ENCODE measurements around the gene EBF3. TPM values are rescaled to one million over a fixed set of nuclear protein-coding genes. Genes with fewer than 3 reads are reported as not detected.

Gene EBF3
- total RNA-seq, 1 donor from 2014 or later, result 44.4 TPM

- DNase-seq, result peak; percentile 42
Measured at GRCh38 chr10:129852829-129853561, 111.1 kb downstream of the EBF3 start.

DNA sequence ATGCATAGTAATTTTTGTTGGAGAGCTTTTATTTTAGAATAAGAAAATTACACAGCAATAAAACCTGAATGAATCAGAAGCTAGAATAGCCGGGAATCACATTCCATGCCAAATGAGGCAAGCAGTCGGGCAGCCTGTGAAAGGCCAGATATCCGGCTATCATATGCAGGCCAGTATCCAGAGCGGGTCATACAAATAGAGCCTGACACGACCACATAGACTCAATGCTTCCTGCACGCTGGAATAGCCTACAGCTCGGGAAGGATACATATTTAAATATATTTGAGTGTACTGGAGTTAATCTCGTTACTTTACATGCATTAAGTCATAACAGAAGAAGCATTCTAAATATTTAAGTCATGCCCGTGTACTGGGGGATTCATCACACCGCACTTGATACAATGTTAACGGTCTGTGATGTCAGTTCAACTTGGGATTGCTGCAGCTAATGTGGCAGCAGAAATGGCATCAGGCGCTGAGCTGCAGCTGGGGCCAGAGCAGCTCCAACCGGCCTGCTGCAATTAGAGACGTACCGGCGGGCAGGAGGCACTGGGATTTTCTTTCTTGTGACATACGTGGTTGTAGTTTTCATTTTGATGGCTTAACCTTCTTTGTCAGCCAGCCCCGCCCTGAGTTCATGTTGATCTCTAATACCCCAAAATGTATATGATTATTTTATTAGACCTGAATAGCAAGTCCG, 112.0 kb downstream of the EBF3 start:
- peak; percentile 33 for DNase-seq

DNA sequence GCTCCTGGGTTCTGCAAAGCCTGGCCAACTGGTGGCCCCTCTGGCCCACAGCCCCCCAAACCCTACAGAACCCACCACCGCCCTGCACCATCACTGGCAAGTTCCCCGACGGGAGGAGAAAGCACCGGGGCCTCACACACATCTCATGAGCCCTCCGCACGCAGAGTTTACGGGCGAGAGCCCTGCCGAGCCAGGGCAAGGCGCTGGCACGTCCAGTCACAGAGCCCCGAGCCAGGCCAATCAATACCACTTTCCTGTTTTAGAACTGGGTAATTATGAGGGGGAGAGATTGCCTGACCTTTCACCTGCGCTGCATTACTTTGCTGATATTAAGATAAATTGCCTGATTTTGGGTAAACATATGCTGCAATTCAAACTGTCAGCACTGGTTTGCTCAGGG, 113.3 kb downstream of the EBF3 start:
- DNase-seq, result no peak

- DNase-seq, result peak; percentile 61
Measured at GRCh38 chr10:129850316-129850715, 113.8 kb downstream of the EBF3 start.

DNA sequence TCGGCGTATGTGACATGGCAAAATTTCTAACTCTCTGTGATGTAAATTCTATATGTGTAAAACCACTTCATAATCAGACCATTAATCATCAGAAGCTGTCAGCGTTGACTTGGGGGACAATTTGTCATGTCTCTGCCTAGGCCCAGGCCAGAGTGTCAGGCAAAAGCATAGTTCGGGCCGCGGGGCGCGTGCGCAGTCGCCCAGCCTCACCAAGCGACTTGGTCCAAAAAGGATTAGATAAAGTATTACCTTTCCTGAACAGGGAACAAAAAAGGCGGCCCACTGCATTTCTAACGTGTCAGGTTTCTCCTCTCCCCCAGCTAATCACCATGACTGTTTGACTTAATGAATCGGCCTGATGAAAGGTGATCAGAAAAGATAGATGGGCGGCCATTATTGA, 114.2 kb downstream of the EBF3 start:
- DNase-seq, result no peak

DNA sequence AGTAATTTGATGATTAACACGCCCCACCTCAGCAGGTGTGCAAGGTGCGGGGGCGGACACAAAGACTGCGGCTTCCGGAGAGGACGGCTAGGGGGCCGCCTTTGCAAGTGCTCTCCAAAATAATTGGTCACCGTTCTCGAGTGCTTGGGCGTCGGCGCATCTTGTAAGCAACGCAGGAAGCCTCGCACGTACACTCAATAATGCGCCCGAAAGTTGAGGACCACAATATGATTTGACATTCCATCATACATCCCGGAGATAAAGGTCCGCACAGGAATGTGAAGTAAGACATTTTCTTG, 114.7 kb downstream of the EBF3 start:
- DNase-seq, result no peak

GRCh38 chr10:129848696-129849451, 115.2 kb downstream of the EBF3 start:
- DNase-seq, result no peak

- DNase-seq, result no peak
Measured at GRCh38 chr10:129847741-129848483, 116.2 kb downstream of the EBF3 start.

DNA sequence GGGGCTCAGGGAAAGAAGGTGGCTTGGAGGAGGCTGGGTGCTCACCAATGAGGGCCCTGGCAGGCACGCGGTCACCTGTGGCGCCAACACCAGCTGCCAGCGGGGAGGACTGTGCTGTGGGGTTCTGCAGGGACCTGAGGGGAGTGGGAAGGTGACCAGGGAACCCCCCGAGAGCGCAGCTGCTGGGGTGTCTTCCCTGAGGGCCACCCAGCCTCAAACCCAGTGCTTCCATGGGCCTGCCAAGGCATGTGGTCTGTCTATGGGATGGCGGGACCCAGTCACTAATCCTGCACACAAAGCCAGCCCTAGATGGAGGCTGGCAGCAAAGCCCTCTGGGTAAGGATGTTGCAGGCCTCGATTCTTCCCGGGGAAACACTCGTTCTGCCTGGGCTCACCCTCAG, 117.1 kb downstream of the EBF3 start:
- DNase-seq, result no peak

DNA sequence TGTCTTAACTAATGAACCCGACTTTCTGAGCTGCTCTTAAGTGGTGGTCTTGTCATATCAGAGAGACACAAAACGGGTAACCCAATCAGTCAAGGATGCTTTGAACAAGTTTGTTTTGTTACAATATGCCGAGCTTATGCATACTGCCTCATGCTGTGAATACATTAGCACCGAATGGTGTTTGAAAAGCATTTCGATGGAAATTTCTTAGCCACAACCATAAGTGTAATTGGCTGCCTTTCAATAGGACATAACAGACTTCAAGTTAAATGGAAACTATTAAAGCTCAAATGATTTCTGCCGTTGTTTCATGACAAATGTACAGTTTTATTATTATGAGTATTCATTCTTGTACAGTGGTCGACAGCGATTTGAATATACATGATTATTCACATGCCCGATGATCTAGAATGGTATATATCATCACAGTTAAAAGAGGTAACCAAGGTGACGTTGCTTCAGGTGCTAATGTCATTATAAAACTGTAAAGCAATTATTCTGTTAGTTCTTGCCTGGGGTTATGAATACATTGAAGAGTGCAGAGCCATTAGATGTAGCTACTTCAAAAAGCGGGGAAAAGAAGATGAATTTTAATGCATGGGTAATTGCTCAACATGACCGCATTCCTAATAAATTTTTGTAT, 118.8 kb downstream of the EBF3 start:
- no peak for DNase-seq

DNA sequence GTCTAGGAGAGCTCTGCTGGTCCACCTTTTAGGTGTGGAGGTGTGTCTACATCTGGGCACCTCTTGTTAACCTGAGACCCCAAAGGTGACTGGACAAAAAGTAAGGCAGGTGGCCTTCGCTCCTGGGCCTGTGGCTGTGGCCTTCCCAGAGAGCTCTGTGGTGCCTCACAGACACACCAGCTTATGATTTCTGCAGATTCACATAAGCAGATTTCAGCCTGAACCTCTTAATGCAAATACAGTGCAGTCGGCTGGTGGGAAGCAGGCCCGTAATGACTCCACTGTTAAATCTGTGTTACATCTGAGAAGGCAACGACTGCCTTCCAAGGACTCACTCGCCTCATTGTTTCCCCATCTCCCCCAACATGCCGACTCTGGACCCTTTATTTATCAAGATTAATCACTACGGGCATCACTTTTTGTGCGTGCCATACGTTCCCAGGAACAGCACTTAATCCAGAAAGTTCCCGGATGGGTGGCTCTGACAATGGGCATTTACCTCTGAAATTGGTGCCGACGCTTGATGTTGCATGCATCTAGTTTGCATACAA, 119.8 kb downstream of the EBF3 start:
- DNase-seq, result no peak

DNA sequence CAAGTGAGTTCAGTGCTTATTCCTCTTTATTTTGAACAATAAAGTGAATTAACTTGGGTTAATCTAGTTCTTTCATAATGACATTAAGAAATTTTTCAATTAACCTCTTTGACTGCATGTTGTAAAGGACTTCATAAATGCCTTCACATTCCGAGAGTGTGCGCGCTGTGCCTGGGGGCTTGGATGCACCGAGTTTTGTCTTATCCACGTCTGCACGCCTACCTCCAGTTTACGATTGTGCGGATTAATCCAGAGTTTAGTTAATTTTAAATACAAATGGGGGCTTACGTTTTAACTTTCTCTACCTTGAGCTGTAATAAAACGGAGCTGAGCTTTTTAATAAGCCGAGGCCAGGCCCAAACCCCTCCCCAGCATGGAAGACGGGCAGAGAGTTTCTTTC, 120.4 kb downstream of the EBF3 start:
- no peak for DNase-seq

DNA sequence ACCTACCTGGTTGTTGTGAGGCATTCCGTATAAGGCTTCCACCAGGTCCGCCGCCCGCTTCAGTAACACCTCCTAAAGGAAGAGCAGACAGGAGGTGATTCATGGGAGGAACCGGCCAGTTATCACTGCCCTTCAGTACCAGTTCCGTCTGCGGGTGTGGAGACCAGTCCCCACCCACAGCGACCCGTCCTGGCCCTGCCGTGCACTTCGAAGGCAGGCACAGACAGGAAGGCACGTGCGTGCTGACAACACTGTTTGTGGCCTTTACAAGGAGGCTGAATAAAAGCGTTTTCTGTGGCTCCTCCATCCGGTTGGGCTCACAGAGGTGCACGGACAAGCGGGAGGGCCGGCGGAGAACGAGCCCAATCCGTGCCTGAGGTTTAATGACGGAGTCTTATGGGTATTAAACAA, 120.9 kb downstream of the EBF3 start:
- no peak for DNase-seq

- DNase-seq, result no peak
Measured at GRCh38 chr10:129842031-129842430, 122.0 kb downstream of the EBF3 start.

DNA sequence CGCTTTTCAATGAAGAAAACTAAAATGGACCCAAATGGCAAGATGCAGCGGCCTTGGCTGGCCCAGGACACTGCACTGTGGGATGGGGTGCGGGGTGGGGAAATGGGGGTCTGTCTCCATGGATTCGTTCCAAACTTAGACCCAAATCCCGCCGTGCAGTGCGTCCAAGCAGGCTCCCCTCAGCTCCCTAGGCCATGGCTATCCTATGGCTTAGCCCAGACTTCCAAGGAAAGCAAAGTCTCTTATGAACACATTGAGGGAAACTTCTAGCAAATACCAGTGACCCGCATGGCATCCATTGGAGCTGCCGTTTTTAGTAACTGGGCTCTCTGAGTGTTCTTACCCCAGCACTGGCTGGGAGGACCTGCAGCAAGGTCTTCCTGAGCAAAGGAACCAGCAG, 122.5 kb downstream of the EBF3 start:
- DNase-seq, result no peak

GRCh38 chr10:129841071-129841470, 123.0 kb downstream of the EBF3 start:
- DNase-seq, result no peak

GRCh38 chr10:129840196-129840590, 123.9 kb downstream of the EBF3 start:
- DNase-seq, result no peak

- DNase-seq, result no peak
Measured at GRCh38 chr10:129839285-129840195, 124.5 kb downstream of the EBF3 start.

DNA sequence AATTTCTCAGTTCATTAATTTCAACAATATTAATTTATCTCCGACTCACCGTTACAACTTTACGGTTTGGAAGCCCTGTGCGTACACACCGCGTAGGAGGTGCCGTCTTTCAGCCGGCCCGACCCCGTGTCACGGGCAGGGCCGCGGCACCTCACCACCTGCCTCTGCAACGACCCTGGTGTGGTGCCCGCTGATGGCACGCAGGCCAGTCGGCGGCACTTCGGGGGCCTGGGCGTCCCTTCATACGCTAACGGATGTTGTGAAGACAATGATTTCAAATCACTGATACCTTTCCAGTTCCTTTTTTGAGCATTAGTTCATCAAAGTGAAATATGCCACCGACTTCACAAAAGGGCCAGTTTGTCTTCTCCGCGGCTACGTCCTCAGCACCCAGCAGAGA, 125.3 kb downstream of the EBF3 start:
- no peak for DNase-seq

DNA sequence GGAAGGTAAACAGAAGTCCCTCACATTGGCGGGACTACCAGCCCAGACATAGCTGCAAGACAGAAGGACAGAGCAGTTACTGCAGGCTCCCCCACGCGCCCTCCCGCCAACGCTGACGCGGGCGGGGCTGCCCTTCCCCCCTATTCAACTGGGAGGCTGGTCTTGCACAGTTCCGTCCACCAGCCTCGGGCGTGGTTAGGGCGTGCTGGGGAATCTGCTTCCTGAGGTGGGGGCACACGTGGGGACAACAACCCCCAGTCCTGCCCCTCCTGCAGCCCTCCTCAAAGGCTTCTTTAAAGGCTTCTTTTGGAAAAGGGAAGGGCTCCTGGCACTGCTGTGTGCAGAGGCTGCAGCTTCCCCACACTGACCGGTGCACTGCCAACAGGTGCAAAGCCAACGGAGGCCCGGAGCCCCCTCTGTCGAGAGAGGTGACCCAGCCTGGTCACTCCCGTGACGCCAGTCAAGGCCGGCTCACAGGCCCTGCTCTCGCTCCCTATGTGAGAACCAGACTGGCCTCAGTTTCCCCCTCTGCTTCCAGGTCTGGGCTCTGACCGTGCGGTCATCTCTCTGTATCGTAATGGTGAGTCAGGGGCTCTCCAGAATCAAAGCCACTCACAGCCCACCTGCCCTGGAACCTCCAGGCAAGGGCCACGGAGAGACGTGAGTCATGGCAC, 126.0 kb downstream of the EBF3 start:
- DNase-seq, result no peak

Measured in tongue (tissue), 2 donors.